Epithelial cell of prostate (primary cell): ENCODE results near the gene EIF3D.

Source experiments
- DNase-seq: peaks from one replicate; pipeline ENCODE4 v3.0.0-alpha.2; 2011; ENCODE audit warnings: low read depth, low spot score
- H3K27ac ChIP-seq: fragments of 450-650 bp; 2 replicates; pipeline ENCODE4 v1.5.1; 2017; ENCODE audit warnings: mild to moderate bottlenecking

Gene EIF3D, protein sequence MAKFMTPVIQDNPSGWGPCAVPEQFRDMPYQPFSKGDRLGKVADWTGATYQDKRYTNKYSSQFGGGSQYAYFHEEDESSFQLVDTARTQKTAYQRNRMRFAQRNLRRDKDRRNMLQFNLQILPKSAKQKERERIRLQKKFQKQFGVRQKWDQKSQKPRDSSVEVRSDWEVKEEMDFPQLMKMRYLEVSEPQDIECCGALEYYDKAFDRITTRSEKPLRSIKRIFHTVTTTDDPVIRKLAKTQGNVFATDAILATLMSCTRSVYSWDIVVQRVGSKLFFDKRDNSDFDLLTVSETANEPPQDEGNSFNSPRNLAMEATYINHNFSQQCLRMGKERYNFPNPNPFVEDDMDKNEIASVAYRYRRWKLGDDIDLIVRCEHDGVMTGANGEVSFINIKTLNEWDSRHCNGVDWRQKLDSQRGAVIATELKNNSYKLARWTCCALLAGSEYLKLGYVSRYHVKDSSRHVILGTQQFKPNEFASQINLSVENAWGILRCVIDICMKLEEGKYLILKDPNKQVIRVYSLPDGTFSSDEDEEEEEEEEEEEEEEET

DNA sequence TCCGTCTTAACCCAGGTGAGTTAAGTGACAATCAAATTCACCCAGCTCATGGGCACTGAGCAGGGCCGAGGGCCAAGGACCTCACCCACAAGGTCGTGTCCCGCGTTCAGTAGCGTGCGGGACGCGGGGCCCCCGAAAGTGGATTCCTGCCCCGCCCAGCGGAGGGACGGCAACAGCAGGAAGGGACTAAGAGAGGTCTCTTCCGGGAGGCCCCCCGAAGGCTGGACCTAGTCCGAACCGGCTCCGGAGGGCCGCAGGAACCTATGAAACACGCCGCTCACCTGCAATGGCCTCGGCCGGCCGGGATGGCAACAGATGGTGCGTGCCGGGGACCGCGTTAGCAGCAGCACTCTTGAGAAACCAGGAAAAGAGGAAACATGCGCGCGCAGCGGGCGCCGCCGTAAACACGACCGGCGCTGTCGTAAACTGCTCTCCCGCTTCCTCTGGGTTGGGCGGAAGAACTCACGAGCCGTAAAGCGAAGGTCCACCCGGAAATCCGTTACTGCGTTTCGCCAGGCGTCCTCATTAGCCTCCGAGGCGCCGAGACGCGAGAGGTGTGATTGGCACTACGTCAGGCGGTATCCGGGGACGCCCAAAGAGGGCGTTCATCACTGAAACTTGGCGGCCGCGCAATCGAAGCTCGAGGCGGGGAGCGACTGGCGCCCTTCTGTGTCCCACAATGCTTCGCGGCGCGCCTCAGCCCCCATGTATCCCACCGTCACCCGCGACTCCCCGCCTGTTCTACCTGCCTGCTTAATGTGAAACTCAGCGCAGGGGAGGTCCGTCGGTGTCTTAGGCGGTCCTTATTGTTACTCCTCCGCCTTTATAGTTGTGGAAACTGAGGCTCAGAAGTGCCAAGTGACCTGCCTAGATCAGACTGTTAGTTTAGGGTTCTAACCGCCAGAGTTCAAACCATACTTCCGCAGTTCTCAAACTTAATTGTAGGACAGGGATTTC is at the start of gene EIF3D:
Gene EIF3D, minus strand, starts transcription at position 372 of the 957 bp plus-strand sequence. CDS start 3,045 bp downstream, outside the sequence.
- peak; percentile 99 for DNase-seq

DNA sequence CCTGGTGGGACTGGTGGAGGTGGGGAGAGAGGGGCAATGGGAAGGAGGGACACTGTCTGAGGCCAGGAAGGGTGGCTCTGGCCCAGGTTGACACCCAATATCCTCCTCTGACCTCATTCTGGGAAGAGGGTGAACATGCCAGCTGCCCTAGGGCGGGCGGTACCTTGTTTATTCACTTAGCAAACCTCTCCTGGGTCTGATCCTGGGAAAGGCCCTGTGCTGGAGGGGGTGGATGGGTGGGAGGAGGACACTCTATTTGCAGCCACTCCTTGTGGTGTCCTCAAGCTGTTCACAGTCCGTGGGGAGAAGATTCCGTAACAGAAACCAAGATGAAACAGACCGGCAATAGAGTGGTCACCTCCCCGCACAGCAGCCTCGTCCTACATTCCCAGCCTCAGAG is 49.7 kb upstream of the EIF3D start:
- no peak overlapping the region for H3K27ac ChIP-seq
- no peak for DNase-seq

More for the DNA sequence above, at the start of gene EIF3D:
- H3K27ac ChIP-seq = peak within 1 kb of the TSS; percentile 95

DNA sequence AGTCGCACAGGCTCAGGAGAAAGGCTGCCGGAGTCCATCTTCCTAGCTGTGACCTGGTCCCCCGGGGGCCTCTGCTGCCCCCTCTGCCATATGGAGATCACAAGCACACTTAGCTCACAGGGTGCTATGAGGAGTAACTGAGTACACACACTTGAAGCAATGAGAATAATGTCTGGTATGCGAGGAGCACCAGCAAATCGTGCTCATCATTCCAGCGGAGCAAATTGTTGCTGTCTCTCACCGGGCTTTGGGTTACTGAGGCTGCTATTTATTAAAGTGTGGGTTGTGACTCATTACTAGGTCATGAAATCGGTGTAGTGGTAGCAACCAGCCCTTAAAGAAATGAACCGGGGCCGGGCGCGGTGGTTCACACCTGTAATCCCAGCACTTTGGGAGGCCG is 48.1 kb upstream of the EIF3D start:
- peak; percentile 31 for DNase-seq
- H3K27ac ChIP-seq = no peak overlapping the region

DNA sequence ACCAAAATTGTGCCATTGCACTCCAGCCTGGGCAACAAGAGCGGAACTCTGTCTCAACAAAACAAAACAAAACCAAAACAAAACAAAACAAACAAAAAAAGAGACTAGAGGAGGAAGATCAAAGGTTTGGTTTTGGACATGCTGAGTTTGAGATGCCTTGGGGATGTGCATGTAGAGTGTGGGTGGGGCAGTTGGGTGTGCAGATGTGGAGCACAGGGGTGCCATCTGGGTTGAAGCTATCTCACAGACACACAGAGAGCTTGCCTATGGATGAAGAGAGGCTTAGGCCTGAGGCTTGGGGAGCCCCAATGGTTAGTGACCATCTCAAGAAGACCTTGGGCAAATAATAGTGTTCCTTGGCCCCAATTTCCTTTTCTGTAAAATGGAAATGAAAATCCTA is 45.8 kb upstream of the EIF3D start:
- DNase-seq = no peak
- no peak overlapping the region for H3K27ac ChIP-seq

DNA sequence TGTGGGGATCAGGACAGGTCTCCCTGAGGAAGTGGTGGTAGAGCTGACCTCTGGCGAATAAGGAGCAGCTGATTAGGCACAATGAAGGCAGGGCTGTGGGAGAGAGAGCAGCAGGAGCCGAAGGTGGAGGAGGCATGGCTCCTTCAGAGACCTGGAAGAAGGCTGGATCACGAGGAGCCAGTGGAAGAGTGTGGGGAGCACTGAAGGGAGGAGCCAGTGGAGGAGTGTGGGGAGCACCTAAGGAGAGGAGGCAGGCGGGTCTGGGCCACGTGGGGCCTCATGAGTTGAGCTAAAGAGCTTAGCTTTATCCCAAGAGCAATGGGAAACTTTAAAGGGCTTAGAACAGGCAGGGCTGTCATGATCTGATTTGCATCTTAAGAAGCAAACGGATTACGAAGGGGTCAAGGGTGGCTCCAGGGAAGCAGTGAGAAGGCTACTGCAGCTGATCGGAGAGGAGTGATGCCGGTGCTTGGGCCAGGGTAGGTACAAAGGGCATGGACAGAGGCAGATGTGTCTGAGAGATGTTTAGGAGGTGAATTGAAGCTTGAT is 44.9 kb upstream of the EIF3D start:
- no peak overlapping the region for H3K27ac ChIP-seq

DNA sequence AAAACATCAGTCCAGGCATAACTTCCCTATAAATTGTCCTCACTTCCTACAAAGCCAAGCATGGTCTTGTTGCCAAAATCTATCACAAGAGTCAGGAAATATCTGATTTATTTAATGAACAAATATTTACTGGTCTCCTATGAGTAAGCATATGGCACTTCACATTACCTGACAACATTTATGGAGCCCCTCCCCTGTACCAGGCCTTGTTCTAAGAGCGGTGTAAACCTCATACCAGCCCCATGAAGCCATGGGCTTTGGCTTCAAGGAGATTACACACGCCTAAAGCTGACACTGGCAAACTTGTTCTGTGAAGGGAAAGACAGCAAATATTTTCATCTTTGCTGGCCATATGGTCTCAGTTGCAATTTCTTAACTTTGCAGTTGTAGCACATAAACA is 43.0 kb upstream of the EIF3D start:
- no peak for DNase-seq
- no peak overlapping the region for H3K27ac ChIP-seq

More for the DNA sequence above, 44.9 kb upstream of the EIF3D start:
- DNase-seq = no peak

DNA sequence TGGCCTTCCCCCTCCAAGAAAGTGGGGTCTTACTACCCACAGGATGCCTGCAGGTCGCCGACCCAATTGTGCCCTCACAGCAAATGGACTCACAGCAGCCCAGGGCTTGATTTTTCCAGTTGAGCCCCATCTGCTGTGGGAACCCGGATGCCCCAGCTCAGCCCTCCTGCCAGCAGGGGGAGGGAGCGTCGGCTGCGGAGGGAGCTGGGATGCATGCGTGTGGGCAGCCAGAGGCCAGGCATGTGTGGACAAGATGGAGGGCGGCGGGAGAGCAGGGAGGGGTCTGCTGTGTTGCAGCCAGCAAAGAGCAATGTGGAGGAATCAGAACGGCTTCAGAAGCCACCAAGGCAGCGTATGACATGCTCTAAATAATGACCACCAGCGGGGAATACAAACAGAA is 41.0 kb upstream of the EIF3D start:
- DNase-seq = no peak
- H3K27ac ChIP-seq = no peak overlapping the region

DNA sequence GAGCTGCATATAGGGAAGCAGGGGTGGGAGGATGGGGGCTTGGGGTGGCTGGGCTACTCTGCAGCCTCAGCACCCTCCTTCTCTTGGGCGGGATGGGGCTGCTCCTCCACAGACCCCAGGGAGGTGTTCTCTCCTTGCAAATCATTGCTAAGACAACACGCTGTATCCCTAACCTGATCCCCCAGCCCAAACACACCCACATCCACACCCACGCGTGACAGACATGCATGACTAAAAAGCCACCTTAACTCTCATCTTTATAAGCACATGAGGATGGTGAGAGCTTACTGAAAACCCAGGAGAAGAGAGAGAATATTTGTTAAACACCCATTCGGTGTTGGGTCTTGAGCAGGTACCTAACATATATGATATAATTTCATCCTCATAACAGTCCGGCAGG is 39.9 kb upstream of the EIF3D start:
- no peak for DNase-seq
- H3K27ac ChIP-seq = no peak overlapping the region

DNA sequence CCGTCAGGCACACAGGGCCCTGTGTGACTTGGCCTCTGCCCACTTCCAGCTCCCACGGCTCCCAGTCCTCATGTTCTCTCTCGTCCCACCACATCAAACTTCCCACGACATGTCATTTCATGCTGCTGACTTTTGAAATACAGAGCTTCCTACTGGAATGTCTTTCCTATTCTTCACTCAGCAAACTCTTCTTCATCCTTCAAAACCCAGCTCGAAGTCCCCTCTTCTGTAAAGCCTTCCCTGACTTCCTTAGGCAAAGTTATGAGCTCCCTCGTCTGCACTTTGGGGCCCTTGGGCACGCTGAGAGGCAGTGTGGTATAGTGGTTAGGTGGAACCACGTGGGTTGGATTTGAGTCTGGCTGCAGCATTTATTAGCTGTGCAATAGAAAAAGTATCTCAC is 37.8 kb upstream of the EIF3D start:
- no peak overlapping the region for H3K27ac ChIP-seq
- DNase-seq = no peak

DNA sequence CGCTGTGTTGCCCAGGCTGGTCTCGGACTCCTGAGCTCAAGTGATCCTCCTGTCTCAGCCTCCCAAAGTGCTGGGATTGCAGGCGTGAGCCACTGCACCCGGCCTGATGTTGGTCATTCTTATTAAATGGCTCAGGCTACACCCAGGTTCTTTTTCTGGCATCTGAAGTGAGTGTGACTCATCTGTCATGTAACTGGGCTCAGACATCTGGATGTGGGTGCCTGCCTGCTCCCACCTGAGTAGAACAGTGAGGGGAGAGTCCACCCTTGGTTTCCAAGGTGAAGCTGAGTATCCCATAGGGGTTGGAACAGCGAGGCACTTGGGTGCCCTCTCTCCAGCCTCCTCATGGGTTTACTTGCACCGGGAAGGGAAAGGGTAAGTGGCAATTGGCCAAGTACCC is 36.7 kb upstream of the EIF3D start:
- H3K27ac ChIP-seq = no peak overlapping the region
- DNase-seq = no peak

DNA sequence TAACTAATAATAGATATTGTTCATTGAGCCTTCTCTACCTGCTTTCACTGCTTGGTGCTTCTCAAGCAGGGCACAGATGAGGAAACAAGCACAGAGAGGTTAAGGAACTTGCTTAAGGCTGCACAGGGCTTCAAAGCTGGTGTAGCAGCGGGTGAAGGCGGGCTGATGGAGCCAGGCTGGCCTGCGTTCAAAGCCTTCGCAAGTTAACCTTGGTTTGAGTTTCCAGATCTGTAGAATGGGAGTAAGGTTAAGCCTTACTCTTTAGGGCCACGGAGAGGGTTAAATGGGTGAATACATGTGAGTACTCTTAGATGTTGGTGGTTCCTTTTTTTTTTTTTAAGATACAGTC is 36.2 kb upstream of the EIF3D start:
- no peak for DNase-seq
- no peak overlapping the region for H3K27ac ChIP-seq

DNA sequence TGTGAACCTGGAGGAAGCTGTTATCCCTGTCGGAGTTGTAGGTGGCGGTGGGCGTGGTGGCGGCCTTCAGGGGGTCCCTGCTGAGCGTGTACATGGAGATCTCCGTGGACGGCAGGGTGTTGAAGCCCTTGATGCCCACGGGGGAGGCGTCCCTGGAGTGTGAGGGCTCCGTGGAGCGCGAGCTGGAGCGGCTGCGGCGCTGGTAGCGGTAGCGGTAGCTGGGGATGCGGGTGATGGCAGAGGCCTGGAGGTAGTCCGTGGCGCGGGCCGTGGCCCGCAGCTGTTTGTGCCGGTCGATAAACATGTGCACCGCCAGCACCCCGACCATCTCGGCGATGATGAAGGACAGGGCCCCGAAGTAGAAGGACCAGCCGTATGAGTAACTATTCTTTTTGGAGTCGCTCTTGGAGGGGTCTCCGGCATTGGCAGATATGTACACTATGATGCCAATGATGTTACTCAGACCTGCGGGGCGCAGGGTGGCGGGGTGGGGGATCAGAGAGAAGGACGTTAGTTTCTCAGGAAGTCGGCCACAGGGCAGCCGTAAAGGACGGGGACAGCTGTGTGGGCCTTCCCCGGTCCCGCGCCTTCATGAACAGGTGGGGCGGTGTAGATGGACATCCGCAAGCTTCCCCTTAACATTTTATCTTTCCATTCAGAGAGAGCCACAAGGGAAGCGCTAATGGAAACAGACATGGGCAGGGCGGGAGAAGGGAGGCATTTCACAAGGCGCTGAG is 35.6 kb upstream of the EIF3D start:
- DNase-seq = no peak
- H3K27ac ChIP-seq = no peak overlapping the region

DNA sequence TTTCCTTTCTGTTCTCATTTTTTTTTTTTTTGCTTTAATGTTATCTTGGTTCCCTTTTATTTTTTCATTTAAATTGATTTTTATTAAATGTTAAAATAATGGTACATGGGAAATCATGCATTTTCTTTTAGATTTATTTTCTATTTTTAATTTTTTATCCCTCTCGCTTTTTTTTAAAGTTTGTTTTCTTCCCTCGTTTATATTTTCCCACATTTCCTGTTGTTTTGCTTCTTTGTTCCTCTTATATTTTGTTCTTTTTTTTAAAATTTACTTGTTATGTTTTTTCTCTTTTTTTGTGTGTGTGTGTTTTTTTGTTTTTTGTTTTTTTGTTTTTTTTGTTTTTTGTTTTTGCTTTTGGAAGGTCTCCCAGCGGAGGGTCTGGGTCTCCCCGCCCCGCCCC is 34.9 kb upstream of the EIF3D start:
- H3K27ac ChIP-seq = no peak overlapping the region
- no peak for DNase-seq

DNA sequence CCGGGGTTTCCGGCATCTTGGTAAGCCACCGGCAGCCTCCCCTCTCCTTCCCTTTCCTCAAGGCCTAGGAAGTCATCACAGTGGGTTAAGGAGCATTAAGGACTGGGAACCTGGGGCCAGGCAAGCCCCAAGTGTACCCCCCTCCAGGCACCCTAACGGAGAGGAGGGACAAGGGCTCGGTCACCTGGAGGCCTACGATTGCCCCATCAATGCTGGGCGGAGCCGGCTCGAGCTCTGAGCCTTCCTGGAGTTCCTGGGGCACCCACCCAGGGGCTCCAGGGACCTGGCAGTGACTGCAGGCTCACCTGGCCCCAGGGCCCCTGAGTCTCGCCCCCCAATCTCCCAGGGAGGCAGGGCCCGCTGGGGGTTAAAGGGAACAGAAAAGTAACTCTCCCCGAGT is 34.5 kb upstream of the EIF3D start:
- no peak for DNase-seq
- no peak overlapping the region for H3K27ac ChIP-seq

DNA sequence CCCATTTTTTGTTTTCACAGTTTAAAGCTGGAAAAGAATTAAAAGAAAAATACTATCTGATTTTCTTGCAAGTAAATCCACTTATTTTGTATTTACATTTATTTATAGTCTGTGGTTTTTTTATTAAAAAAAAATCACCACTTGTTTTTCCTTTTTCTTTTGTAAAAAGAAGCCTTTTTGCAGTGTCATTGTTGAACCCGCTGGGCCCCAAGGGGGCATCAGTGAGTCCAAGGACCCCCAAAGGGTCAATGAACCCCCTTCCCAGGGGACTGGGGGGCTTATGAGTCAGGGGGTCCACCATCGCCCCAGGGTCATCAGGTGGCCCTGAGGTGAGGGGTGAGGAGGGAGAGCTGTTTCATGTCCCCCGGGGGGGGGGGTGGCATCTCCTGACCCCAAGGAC is 34.0 kb upstream of the EIF3D start:
- DNase-seq = no peak
- no peak overlapping the region for H3K27ac ChIP-seq

DNA sequence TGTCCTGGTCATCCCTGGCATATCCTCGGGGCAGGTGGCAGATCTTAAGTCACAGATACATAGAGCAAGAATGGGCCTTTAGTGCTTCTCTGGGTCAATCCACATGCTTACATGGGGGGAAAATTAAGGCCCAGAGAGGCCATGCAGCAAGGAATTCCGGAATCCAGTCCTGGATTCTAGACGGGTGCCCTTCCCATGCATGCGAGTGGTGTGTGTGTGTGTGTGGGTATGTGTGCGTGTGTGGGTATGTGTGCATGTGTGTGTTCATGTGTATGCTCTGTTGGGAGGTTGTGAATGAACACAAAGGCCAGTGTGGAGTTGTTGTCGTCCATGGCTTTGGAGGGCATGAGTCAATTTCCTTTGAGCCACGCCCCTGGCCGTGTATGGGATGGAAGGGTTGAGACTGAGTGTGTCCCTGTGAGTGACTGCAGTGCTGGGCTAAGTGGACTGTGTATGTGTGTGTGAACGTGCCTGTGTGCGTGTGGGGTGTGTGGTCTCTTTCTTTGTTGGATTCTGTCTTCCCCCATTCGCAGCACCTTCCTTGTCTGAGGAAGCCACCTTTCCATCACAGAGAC is 33.4 kb upstream of the EIF3D start:
- DNase-seq = no peak
- H3K27ac ChIP-seq = no peak overlapping the region

DNA sequence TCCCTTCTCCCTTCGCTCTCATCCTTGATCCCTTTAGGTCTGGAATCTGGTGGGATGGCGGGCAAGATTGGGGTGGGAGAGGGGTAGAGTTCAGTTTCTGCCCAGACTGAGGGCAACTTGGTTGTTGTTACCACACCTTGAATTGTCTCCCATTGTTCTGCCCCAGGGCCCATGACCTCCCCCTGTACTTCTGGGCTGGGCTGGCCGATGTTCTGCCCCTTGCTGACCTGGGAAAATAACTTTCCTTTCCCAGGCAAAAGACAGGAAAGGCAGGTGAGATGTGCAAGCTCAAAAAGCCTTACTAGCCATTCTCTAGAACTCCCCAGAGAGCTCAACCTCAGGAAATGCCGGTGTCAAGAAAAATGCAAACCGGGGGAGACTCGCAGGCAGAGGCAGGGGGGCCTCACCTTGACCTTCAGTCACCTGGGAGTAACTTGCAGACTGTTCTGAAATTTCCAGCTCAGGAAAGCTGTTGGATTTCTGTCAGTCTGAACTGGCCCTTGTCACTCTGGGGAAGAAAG is 32.4 kb upstream of the EIF3D start:
- DNase-seq = no peak
- H3K27ac ChIP-seq = no peak overlapping the region

DNA sequence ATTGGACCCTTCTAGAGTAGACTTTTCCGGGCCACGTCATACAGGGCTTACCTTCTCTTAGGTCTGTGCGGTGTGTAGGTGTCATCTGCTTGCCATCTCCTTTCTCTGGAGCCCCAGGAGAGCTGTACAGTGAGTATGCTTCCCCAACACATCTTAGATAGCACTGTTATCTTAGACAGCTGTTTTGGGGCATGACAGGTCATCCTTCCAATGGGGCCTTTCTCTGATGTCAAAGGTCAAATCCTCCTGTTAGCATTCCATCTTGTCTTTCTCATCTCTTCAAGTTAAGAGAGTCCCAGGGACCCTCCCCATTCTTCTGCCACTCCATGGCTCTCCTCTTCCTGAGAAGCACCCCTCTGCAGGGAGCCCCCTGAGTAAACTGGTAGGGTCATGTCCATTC is 31.0 kb upstream of the EIF3D start:
- no peak for DNase-seq

DNA sequence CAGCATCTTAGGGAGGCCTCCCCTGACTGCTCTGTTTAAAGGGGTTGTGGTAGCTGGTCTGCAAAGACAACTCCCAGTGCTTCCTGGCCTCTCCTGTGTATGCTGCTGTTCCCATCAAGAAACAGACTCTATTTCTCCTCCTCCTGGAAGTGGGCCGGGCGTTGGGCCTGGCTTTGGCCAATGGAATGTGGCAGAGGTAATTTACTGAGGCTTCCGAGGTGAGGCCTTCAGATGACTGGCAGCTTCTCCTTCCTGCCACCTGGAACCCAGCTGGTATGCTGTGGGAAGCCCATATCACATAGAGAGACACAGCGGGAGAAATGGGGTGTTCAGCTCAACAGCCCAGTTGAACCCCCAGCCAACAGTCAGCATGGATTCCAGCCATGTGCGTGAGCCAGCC is 25.1 kb upstream of the EIF3D start:
- DNase-seq = no peak
- H3K27ac ChIP-seq = no peak overlapping the region

More for the DNA sequence above, 31.0 kb upstream of the EIF3D start:
- no peak overlapping the region for H3K27ac ChIP-seq

DNA sequence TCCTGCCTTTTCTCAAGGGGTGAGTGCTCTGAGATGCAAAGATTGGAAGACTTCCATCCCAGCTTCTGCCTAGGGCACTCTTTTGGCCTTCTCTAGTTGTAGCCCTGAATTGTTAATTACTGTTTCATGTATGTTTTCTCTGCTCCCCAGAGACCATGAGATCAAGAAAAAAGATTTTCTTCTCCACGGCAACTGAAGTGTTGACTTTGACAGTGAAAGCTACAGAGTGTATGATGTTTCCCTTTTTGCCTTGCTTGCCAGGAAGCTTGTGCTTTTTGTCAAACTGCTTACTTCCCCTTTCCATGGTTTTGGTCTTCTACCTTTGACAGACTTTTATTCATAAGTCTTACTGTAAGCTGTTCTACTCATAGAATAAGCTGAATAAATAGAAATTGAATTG is 23.3 kb upstream of the EIF3D start:
- H3K27ac ChIP-seq = no peak overlapping the region
- DNase-seq = no peak
